Upper lobe of right lung (tissue), 1 donor: ENCODE results near the gene SCARF2. TPM values are rescaled to one million over a fixed set of nuclear protein-coding genes. Genes with fewer than 3 reads are reported as not detected.

Experiments used
- ATAC-seq: fragments of 200-7000 bp; cut with Tn5 transposase; one replicate; pipeline ENCODE4 v1.9.1; 2020; ENCODE audit warnings: mild to moderate bottlenecking, moderate library complexity
- DNase-seq: peaks from one replicate; pipeline ENCODE4 v3.0.0-alpha.2; 2020
- H3K27ac ChIP-seq: fragments of 200-600 bp; one replicate; pipeline ENCODE4 v1.8.0; 2022
- H3K27me3 ChIP-seq: fragments of 200-600 bp; one replicate; pipeline ENCODE4 v1.8.0; 2022; ENCODE audit warnings: mild to moderate bottlenecking
- H3K36me3 ChIP-seq: fragments of 200-600 bp; one replicate; pipeline ENCODE4 v1.8.0; 2022
- H3K4me1 ChIP-seq: fragments of 200-600 bp; one replicate; pipeline ENCODE4 v1.8.0; 2022
- H3K4me3 ChIP-seq: fragments of 200-600 bp; one replicate; pipeline ENCODE4 v1.8.0; 2022; ENCODE audit warnings: mild to moderate bottlenecking
- H3K9me3 ChIP-seq: fragments of 200-600 bp; one replicate; pipeline ENCODE4 v1.8.0; 2022
- CTCF ChIP-seq: fragments of 200-600 bp; IDR thresholded peaks from one replicate; pipeline ENCODE4 v1.8.0; 2022; ENCODE audit warnings: antibody characterized with exemption
- intact Hi-C: fragments of 100-400 bp; cut with DNase I; formaldehyde crosslinking; loops from one replicate; pipeline ENCODE4 v1.11.0; 2022
- total RNA-seq: library from RNA; stranded (reverse); fragmentation: NEBNext Ultra II Directional; extraction: Animal tissue kit (Norgen Biotek cat#: 25700); gene quantifications from one replicate; pipeline ENCODE4 v1.2.1, GENCODE V29; 2021
- donor health status: DM: no; HTN: yes; CAD: no; lungs with severe emphysema.

The SCARF2 gene
- total RNA-seq, 1 donor from 2014 or later = 24.0 TPM

- peak; percentile 19 for TF ChIP-seq CTCF
- peak overlapping the region; percentile 83 for H3K27ac ChIP-seq
- no peaks in the 10 kb centered on the region for H3K9me3 ChIP-seq
- ATAC-seq (peak; percentile 28), DNase-seq (peak; percentile 64)
- H3K4me3 ChIP-seq = peak overlapping the region; percentile 71
- H3K36me3 ChIP-seq = peaks cover 9% of the 10 kb centered on the region
- peaks cover 13% of the 10 kb centered on the region for H3K4me1 ChIP-seq
- peaks cover 18% of the 10 kb centered on the region for H3K27me3 ChIP-seq
- intact Hi-C loops = no loop called here
Measured at GRCh38 chr22:20438678-20439492, 1.3 kb upstream of the SCARF2 start.

- TF ChIP-seq CTCF = no peak
- Histone ChIP-seq H3K27me3 (peaks cover 18% of the 10 kb centered on the region), H3K27ac (peak overlapping the region; percentile 83), H3K9me3 (no peaks in the 10 kb centered on the region), H3K36me3 (peaks cover 9% of the 10 kb centered on the region), H3K4me3 (peak overlapping the region; percentile 71), H3K4me1 (peaks cover 13% of the 10 kb centered on the region)
- intact Hi-C loops = no loop called here
- ATAC-seq = no peak
- no peak for DNase-seq
Measured at GRCh38 chr22:20438427-20438677, 727 bp upstream of the SCARF2 start.

GRCh38 chr22:20436768-20437612 is 635 bp downstream of the SCARF2 start:
- Histone ChIP-seq H3K4me3 (peak overlapping the region; percentile 71), H3K9me3 (no peaks in the 10 kb centered on the region), H3K4me1 (peaks cover 13% of the 10 kb centered on the region), H3K36me3 (no peaks in the 10 kb centered on the region), H3K27ac (peak overlapping the region; percentile 75), H3K27me3 (peaks cover 18% of the 10 kb centered on the region)
- no peak for TF ChIP-seq CTCF
- intact Hi-C loops = no loop called here
- ATAC-seq = no peak
- peak; percentile 69 for DNase-seq

GRCh38 chr22:20436307-20436767 is 1.3 kb downstream of the SCARF2 start:
- Histone ChIP-seq H3K9me3 (no peaks in the 10 kb centered on the region), H3K36me3 (no peaks in the 10 kb centered on the region), H3K4me3 (peak overlapping the region; percentile 71), H3K27ac (peak overlapping the region; percentile 75), H3K4me1 (peaks cover 17% of the 10 kb centered on the region), H3K27me3 (peaks cover 18% of the 10 kb centered on the region)
- no peak for TF ChIP-seq CTCF
- ATAC-seq (peak; percentile 15), DNase-seq (peak; percentile 69)
- intact Hi-C loops = no loop called here

GRCh38 chr22:20435436-20436306 is 2.0 kb downstream of the SCARF2 start:
- DNase-seq (peak; percentile 62), ATAC-seq (no peak)
- H3K9me3 ChIP-seq = no peaks in the 10 kb centered on the region
- no peaks in the 10 kb centered on the region for H3K36me3 ChIP-seq
- H3K4me3 ChIP-seq = peak overlapping the region; percentile 71
- intact Hi-C loops = no loop called here
- H3K27me3 ChIP-seq = peaks cover 18% of the 10 kb centered on the region
- H3K4me1 ChIP-seq = peaks cover 22% of the 10 kb centered on the region
- H3K27ac ChIP-seq = peak overlapping the region; percentile 36
- no peak for TF ChIP-seq CTCF
